Lower lobe of right lung (tissue), 2 donors: ENCODE data around the gene MCTP1. TPM values are rescaled to one million over a fixed set of nuclear protein-coding genes. Genes with fewer than 3 reads are reported as not detected.
A peak's percentile ranks its signal among the peaks of the same experiment; 100 is the strongest.

Source experiments
- ATAC-seq, 2 donors: fragments of 200-7000 bp; cut with Tn5 transposase; one replicate each; pipeline ENCODE4 v1.9.1; 2020 to 2022; ENCODE audit warnings: mild to moderate bottlenecking in 2 of 2, moderate library complexity in 2 of 2
- DNase-seq: peaks from one replicate; pipeline ENCODE4 v3.0.0-alpha.2; 2020
- H3K27ac ChIP-seq: fragments of 200-600 bp; one replicate; pipeline ENCODE4 v1.8.0; 2022
- H3K27me3 ChIP-seq: fragments of 200-600 bp; one replicate; pipeline ENCODE4 v1.8.0; 2022; ENCODE audit warnings: low read depth
- H3K36me3 ChIP-seq: fragments of 200-600 bp; one replicate; pipeline ENCODE4 v1.8.0; 2022; ENCODE audit warnings: mild to moderate bottlenecking
- H3K4me1 ChIP-seq: fragments of 200-600 bp; one replicate; pipeline ENCODE4 v1.8.0; 2022
- H3K4me3 ChIP-seq: fragments of 200-600 bp; one replicate; pipeline ENCODE4 v1.8.0; 2022; ENCODE audit warnings: mild to moderate bottlenecking
- H3K9me3 ChIP-seq: fragments of 200-600 bp; one replicate; pipeline ENCODE4 v1.8.0; 2022
- intact Hi-C: fragments of 100-400 bp; cut with DNase I; formaldehyde crosslinking; loops from one replicate; pipeline ENCODE4 v1.11.0; 2022
- total RNA-seq: library from RNA; stranded (reverse); fragmentation: NEBNext Ultra II Directional; extraction: Animal tissue kit (Norgen Biotek cat#: 25700); gene quantifications from one replicate; pipeline ENCODE4 v1.2.1, GENCODE V29; 2021
- TF ChIP-seq, protein P1 (sequence below): fragments of 200-600 bp; IDR thresholded peaks from one replicate; pipeline ENCODE4 v1.8.0; 2022; ENCODE audit warnings: antibody characterized with exemption, mild to moderate bottlenecking
- donor health status: DM: no; HTN: yes; CAD: no; lungs with severe emphysema.

The MCTP1 gene
- total RNA-seq, 1 donor from 2014 or later = 38.7 TPM

DNA sequence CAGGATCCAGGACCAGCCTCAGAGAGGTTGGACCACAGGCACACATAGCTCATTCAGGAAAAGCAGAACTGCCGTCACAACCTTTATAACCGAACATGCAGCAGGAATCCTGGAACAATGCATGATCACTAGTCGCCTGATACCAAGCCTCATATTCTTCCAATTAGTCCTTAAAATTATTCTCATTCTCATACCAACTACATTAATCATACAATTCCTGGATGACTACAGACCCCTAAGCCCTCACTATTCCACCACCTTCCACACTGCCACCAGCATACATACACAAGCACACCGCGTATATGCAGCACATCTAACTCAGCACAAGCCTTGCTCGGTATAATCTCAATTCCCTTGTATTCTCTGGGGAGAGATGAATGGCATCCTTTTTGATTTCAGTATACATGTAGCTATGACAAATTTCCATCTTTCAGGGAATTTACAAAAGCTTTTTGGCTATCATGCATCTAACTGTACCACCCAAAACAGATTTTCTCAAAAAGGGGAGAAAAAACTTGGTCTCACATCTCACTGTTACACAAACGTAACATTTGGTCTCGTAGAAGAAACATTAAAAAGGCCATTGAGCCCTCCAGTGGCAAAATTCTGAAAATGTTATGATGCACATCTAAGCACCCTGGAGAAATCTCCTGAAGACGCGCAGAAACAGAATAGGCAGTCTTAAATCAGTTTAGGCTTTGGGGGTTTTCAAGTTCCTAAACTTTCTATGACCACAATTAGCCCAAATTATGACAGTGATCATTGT lies 46.2 kb downstream of the MCTP1 start:
- no peaks in the 10 kb centered on the region for H3K9me3 ChIP-seq
- DNase-seq (no peak), ATAC-seq (no peak)
- H3K27me3 ChIP-seq = no peaks in the 10 kb centered on the region
- H3K4me3 ChIP-seq = no peak overlapping the region
- TF ChIP-seq, protein P1, sequence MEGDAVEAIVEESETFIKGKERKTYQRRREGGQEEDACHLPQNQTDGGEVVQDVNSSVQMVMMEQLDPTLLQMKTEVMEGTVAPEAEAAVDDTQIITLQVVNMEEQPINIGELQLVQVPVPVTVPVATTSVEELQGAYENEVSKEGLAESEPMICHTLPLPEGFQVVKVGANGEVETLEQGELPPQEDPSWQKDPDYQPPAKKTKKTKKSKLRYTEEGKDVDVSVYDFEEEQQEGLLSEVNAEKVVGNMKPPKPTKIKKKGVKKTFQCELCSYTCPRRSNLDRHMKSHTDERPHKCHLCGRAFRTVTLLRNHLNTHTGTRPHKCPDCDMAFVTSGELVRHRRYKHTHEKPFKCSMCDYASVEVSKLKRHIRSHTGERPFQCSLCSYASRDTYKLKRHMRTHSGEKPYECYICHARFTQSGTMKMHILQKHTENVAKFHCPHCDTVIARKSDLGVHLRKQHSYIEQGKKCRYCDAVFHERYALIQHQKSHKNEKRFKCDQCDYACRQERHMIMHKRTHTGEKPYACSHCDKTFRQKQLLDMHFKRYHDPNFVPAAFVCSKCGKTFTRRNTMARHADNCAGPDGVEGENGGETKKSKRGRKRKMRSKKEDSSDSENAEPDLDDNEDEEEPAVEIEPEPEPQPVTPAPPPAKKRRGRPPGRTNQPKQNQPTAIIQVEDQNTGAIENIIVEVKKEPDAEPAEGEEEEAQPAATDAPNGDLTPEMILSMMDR = peak; percentile 38
- H3K4me1 ChIP-seq = no peaks in the 10 kb centered on the region
- H3K27ac ChIP-seq = no peak overlapping the region
- H3K36me3 ChIP-seq = no peaks in the 10 kb centered on the region
- intact Hi-C loops = no loop called here

DNA sequence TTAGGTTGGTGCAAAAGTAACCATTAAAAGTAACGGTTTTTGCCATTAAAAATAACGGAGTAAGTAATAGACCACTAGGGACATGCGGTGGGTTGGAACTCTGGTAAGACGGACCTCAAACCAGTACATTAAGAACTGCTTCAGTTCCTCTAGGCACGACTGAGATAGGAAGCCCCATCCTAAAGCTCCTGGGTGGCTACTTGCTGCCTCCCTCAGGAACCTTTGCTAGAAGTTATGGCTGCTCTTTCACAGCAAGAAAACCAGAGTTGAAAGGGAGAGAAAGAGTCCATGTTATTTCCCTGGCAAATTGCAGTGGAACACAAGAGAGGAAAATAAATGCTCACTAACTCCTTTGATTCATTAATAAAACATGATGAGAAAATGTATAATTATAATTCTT lies 47.6 kb downstream of the MCTP1 start:
- H3K4me3 ChIP-seq = no peak overlapping the region
- intact Hi-C loops = no loop called here
- TF ChIP-seq, protein P1 = no peak
- H3K9me3 ChIP-seq = peaks cover 3% of the 10 kb centered on the region
- H3K27me3 ChIP-seq = no peaks in the 10 kb centered on the region
- H3K27ac ChIP-seq = no peak overlapping the region
- DNase-seq (no peak), ATAC-seq (no peak)
- H3K36me3 ChIP-seq = no peaks in the 10 kb centered on the region
- H3K4me1 ChIP-seq = no peaks in the 10 kb centered on the region

DNA sequence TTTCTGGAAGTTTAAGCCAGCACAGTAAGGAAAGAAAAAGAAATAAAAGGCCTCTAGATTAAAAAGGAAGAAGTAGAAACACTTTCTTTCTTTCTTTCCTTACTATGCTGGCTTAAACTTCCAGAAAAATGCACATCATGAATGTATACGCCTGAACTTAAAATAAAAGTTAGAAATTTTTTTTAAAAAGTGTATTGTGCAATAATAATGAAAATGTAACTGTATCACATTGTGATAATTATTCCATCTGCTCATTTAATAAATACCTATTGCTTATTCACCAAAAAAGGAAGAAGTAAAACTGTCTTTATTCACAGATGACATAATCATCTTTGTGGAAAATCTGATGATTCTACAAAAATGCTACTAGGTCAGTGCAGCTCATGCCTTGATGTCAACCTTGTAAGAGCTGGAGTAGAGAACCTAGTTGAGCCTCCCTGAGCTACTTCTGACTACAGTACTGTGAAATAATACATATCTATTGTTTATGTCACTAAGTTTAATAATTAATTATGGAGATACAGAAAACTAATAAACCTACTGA lies 49.4 kb downstream of the MCTP1 start:
- ATAC-seq (no peak), DNase-seq (no peak)
- intact Hi-C loops = no loop called here
- Histone ChIP-seq H3K36me3 (no peaks in the 10 kb centered on the region), H3K27me3 (no peaks in the 10 kb centered on the region), H3K27ac (no peak overlapping the region), H3K4me1 (no peaks in the 10 kb centered on the region), H3K4me3 (no peak overlapping the region), H3K9me3 (peaks cover 5% of the 10 kb centered on the region)
- TF ChIP-seq, protein P1 = no peak

DNA sequence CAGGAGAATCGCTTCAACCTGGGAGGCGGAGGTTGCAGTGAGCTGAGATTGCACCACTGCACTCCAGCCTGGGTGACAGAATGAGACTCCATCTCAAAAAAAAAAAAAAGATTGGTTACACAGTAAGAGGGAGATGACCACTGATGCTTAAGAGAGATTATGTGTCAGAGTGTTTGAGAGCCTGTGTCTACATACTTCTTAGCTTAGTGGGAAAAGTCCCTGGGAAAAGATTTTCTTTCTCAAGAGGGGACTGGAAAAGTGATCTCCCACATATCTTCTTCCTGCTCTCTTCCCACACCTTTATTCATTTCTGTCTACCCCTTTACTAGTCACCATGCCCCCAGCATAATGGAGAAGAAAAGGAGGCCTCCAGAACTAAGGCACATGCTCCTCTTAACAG lies 55.2 kb downstream of the MCTP1 start:
- TF ChIP-seq, protein P1 = no peak
- H3K9me3 ChIP-seq = peaks cover 5% of the 10 kb centered on the region
- H3K27ac ChIP-seq = no peak overlapping the region
- H3K4me1 ChIP-seq = no peaks in the 10 kb centered on the region
- H3K4me3 ChIP-seq = no peak overlapping the region
- DNase-seq (no peak), ATAC-seq (no peak)
- H3K36me3 ChIP-seq = no peaks in the 10 kb centered on the region
- H3K27me3 ChIP-seq = no peaks in the 10 kb centered on the region
- intact Hi-C loops = no loop called here

DNA sequence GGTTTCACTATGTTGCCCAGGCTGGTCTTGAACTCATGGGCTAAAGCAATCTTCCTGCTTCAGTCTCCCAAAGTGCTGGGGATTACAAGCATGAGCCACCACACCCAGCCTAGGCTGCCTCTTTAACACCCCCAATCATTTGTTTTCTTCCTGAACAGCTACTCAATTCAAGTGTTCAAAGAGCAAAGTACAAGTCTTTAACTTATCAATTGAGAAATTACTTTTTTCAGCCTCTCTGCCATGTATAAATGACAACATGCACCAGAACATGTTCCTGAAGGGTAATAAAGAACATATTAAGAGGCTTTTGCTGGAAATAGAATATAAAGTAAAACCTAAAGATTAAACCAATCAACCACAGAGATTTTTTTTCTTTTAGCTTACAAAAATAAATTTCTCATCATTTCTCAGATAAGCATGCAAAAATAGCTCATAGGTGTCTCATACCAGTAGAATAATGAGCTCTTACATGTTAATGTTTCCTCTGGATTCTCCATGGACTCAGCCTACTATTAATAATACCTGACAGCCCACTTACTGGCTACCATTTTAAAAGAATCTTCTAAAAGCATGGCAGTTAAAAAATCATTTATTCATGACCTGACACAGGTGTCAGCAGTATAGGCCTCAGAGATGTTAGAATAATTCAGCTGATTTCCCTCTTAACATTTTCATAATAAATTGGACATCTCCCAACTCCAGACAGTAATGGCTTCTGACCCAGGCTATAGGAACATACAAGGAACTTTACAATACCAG lies 60.0 kb downstream of the MCTP1 start:
- TF ChIP-seq, protein P1 = no peak
- Histone ChIP-seq H3K36me3 (no peaks in the 10 kb centered on the region), H3K9me3 (no peaks in the 10 kb centered on the region), H3K4me3 (no peak overlapping the region), H3K27ac (no peak overlapping the region), H3K4me1 (no peaks in the 10 kb centered on the region), H3K27me3 (no peaks in the 10 kb centered on the region)
- no peak for ATAC-seq
- no peak for DNase-seq
- intact Hi-C loops = no loop called here
